Raji (cell line): ENCODE measurements around the gene ADGRF1.

Experiments used
- POLR2A ChIP-seq: IDR thresholded peaks from 2 replicates; pipeline ENCODE4 v1.6.1; 2011; ENCODE audit warnings: low read depth, low read length, control low read depth; ENCODE audit not compliant: insufficient read depth

The ADGRF1 gene

DNA sequence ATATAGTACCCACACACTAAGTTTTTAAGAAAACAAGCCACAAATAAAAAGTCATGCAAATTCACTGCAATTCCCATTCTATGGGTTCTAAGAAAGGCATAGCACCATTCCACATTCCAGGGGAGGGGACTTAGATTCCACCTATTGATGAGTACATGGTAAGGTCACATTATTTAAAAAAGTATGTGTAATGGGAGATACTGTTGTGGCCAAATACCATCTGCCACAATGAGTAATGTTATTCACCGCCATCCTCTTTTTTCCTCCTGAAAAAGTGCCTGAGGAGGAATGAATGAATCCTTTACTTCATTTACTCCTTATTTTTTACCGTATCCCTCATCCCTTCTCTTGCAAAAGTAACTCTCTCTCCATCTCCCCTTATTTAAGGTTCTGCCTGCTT is 27.0 kb upstream of the ADGRF1 start:
- TF ChIP-seq POLR2A = no peak

DNA sequence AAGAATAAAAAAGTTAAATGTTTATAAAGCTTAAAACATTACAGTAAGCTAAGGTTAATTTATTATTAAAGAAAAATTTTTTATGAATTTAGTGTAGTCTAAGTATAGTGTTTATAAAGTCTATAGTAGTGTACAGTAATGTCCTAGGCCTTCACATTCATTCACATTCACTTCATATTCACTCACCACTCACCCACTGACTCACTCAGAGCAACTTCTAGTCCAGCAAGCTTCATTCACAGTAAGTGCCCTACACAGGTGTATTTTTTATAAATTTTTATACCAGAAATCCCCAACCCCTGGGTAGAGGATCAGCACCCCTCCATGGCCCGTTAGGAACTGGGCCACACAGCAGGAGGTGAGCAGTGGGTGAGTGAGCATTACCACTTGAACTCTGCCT is 24.3 kb upstream of the ADGRF1 start:
- TF ChIP-seq POLR2A = no peak

DNA sequence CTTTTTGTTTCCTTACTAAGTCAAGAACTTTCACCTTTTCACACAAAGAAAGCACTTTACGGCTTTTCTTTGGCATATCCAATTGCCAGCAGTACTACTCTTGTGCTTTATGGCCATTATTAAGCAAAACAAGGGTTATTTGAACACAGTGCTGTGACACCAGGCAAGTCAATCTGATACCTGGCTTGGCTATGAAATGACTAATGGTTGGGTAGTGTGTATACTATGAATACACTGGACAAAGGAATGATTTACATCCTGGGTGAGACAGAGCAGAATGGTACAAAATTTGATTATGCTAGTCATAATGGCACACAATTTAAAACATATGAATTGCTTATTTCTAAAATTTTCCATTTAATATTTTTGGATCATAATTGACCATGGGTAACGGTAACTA is 22.1 kb upstream of the ADGRF1 start:
- no peak for TF ChIP-seq POLR2A

DNA sequence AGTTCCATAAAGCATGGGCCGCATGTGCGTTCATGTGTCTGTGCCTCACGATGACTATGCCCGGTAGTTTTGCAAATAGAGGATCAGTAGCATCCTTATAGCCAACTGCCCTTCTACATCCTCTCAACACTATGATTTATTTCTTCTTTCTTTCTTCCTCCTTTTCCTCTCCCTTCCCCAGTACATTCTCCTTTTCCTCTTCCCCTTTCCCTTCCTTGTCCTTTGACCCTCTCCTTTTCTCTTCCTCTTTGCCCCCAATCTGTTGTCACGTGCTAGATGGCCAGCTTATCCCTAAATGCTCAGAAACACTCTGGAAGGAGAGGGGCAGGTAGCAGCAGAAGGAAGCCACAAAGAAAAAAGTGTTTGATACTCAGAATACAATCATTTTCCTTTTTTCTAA is 20.2 kb upstream of the ADGRF1 start:
- TF ChIP-seq POLR2A = no peak

DNA sequence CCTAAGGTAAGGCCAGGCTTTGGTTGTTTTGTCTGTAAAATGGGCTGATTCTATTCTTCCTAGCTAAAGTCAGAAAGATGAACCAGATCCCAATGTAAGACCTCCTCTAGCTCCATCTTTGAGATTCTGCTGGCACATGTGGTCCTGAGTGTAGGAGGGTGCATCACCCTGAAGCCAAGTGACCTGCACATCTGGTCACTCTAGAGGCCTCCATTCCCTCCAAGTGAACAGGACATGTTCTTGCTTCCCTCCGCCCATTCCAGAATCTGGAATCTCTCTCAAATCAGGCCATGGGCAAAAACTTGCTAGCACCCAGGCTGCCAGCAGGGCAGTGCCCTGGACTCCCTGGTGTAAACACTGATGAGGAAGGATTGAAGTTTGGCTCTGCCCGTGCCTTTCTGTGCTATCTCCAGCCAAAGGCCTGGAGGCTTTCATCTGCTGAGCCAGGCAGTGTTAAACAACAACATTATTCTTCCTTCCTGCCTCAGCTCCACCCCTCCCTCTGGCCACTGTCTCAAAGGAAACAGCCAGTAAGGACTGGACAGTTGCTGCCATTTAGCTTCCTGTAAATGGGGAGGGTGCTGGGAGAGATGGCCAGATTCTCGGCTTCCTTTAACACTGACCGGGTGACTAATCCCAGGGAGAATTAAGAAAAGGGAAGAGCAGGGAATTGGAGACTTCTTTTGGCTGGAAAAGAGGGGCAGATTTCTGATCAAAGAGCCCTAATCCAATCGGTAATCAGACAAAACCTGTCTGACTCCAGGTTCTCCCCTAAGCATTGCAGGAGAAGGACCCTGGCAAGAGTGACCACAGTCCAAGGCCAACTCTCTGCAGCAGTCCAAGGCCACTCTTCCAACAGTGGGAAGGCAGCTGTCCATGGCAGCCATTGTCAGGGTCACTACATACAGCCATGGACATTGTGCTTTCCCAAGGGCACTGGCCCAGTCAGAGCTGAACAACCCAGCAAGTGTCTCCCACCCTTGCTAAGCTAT is 19.5 kb upstream of the ADGRF1 start:
- TF ChIP-seq POLR2A = no peak

DNA sequence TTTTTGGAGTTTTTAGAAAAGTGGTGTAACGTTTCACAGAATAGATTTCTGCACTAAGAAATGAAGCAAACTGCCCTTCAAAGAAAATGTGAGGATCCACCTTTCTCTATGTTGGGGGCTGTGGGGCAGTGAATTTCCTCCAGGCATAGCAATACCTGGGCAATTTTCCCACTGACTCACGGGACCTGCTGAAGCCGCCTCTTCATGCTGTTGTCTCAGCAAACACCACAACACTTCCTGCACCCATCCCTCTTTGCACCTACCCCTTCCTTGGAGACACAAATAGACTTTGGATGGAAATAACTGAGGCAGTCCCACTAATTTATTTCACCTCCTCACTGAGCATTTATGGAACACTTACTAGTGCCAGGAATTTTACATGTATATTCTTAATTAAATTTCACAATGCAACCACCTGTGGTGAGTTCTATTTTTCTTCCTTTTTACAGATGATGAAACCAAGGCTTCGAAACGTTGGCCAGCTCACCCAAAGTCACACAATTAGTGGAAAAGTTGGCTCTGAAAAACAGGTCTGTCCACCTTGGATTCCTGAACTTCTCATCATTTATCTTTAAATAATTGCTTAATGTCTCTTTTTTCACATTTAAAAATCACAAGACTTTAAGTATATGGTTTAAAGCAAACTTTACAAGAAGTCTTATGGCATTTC is 17.2 kb upstream of the ADGRF1 start:
- TF ChIP-seq POLR2A = no peak

DNA sequence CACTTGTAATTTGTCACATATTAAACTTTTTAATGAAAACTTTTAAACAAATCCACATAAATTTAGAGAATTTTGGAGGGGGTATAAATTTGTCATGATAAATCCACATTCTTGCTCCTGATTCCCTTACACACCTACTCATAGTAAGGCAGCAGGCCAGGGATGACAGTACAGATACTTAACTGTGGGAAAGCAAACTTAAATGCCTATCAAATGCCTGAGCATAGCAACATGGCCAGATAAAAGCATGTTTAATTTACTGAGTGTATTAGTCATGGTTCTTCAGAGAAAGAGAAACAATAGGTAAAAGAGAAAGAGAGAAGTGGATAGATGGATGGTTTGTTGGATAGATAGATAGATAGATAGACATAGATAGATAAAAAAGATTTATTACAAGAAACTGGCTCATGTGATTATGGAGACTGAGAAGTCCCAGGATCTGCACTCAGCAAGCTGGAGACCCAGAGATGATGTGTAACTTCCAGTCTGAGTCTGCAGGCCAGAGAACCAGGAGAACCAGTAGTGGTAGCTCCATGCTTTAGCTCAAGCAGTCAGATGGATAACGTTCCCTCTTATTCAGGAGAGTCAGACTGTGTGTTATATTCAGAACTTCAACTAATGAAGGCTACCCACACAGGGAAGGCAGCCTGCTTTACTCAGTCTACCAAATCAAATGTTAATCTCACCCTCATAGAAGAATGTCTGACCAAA is 15.9 kb upstream of the ADGRF1 start:
- no peak for TF ChIP-seq POLR2A

DNA sequence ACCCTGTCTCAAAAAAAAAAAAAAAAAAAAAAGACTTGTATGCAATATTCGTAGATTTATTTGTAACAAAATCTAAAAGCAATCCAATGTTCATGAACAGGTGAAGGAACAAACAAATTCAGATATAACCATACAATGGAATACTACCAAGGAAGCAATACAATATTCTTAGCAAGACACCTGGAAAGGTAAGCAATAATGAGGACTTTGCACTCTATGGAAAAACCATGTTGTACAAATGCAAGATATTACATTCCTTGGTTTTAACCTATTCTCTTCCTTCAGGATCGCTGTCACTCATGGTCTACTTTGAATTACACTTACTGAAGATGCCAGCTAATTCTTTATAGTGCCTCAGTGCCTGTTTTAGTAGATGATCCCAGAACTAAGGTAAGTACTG is 14.7 kb upstream of the ADGRF1 start:
- no peak for TF ChIP-seq POLR2A

DNA sequence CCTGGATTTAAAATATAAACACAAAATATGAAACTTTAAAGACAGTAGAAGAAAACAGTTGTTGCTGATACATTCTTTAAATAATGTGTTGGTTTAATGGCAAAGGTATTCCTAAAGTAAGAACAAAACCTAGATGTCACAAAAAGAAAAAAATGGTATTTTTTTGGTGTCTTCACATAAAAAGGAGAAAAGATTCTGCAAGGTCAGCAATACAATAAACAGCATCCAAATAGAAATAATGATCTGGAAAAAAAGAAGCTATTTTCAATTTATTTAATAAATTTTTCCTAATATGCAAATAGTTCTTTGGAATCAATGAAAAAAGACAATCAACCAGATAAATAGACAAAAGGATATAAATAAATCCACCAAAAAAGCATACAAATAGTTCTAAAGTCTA is 6.5 kb upstream of the ADGRF1 start:
- TF ChIP-seq POLR2A = no peak

DNA sequence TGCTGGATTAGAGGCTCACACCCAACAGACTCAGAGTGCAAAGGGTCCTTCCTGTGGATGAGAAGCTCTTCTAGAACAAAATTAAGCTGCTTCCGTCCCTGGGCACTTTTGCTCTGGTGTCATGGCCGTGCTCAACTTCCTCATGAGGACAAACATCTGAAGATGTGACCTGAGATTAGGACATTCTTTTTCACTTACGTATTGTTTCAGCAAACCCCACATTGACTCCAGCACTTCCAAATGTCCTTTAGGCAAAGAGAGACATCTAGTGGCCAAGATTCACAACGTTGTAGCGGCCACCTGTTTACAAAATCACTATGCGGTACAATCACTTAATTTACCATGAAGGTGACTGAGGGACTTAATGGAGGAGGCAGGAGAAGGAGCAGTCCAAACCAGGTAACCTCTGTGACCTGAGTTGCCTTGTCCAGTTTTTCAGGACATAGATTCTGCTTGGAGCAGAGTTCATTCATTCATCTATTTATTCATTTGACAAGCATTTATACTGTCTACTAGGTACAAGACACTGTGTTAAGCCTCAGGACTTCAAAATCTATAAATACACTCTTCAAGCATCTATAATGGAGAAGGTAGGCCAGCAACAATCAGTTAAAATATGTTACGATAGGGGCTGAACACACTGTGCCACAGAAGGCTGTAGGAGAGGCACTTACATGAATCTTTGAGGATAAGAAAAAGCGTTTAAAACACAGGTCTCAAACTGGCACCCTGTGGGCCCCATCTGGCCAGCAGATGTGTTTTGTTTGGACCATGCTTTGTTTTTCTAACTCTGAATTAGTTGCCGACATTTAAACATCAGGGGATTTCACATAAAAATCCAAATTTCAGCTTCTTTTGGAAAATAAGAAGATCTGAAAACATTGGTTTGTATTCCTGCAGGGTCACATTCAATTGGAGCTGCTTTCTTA is 5.6 kb upstream of the ADGRF1 start:
- TF ChIP-seq POLR2A = no peak

DNA sequence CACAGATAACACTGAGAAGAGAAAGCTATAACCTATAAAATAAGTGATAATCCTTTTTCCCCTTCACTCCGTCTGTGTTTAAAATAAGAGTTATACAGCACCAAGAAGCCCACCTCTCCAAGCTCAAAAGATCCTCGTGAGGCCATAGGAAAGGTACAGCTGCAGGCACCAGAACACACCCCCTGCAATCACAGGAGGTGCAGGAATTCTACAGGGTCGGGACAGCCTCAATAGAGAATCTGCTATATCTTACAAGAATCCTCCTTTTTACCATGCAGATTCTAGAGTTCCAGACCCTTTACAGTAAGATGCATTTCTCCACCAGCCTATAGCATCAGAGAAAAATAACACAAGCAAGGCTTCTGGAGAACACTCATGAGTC is 5.0 kb upstream of the ADGRF1 start:
- no peak for TF ChIP-seq POLR2A

DNA sequence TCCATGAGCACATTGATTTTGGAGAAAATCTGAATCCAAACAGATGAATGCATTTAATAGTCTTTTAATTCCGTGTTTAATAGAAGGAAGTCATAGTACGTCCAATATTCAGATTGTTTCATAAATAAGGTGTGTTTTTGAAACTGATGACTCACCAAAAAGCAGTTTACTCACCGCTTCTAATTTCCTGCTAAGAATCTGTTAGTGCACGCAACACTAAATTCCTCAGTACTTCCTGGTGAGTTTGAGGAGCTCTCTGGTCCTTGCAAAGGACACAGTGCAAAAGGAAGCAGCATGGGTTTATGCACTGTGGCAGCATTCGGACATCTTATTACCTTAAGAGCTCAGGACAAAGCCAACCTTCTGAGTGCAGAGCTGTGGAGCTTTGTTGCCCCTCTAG is 2.3 kb upstream of the ADGRF1 start:
- no peak for TF ChIP-seq POLR2A

DNA sequence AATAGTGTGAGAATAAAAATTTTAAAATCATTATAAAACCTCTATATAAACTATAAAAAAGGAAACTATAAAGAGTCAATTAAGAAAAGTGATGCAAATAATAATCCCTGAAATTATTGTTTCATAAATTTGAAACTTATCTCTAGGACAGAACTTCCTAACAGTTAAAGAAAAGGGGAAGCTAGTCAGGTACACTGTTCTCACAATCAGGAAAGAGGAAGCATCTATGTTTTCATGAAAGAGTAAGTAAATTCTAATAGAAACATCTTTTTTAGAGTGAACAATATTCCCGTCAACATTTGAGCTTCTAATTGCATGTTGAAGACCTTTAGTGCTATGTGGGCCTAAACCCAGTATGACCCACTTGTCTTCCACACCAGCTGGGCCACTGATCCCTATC is 1.2 kb upstream of the ADGRF1 start:
- TF ChIP-seq POLR2A = no peak

DNA sequence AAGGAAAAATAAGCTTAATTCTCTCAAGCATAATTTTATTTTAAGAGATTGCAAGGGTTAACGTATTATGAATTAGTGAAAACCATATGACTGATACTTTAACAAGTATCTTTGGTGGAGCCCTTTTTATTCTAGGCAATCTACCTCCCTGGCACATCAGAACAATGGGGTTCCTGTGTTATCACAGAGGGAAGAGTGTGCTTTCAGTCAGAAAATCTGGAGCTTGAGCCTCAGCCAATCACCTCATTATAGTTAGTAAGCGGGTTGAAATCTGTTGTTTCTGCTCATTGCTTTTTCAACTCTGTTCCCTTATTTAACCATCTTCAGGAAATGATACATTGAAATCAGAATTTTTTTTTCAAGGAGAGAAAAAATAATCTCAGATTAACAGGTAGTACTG is 391 bp downstream of the ADGRF1 start:
- no peak for TF ChIP-seq POLR2A

DNA sequence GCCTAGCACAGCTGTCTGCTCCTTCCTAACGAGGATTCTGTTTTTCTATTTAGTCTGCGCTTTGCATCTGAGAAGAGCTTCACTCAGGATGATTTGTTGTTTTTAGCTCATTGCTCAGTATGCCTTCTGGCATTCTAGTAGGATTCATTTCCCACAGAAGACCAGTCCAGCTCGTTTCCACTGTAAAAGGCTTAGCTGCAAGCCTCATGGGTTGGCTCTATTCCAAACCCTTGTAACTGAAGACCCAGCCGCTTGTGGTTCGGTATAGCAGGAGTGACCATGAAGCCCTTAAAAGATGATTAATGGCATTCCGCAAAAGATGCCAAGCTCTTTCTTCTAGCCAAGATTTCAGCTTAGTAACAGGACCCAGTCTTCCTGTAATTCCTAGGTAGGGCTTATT is 7.2 kb downstream of the ADGRF1 start:
- TF ChIP-seq POLR2A = no peak
